ENCODE data around the gene COL2A1.
"Not testable (repeated sequence)": the region's sequence is repeated elsewhere in the genome, so short reads cannot be mapped to it uniquely, and the experiment has no call there.

The COL2A1 gene

GRCh38 chr12:47972895-47973294 lies 31.4 kb downstream of the COL2A1 start:
- DNase-seq, result no peak

- no peak for DNase-seq
These were observed 33.4 kb downstream of the COL2A1 start for GRCh38 chr12:47970843-47971242.

- DNase-seq, result no peak
These were observed 34.4 kb downstream of the COL2A1 start for GRCh38 chr12:47969845-47970244.

- DNase-seq, result no peak
These were observed 36.6 kb downstream of the COL2A1 start for GRCh38 chr12:47967461-47968321.

- DNase-seq, result peak; percentile 3
These were observed 38.7 kb downstream of the COL2A1 start for GRCh38 chr12:47965581-47965980.

GRCh38 chr12:47964106-47964728 lies 40.1 kb downstream of the COL2A1 start:
- peak; percentile 8 for DNase-seq

- peak; percentile 89 for DNase-seq
These were observed 40.8 kb downstream of the COL2A1 start, which contains the start of gene TMEM106C for GRCh38 chr12:47963340-47964040. TSS of gene TMEM106C (plus strand) at chr12:47963596. CDS start at chr12:47964237, 641 bp downstream.

GRCh38 chr12:47962198-47962597 lies 42.1 kb downstream of the COL2A1 start:
- no peak for DNase-seq

GRCh38 chr12:47957671-47958070 lies 46.6 kb downstream of the COL2A1 start:
- not testable (repeated sequence) for DNase-seq

GRCh38 chr12:47955059-47955458 lies 49.2 kb downstream of the COL2A1 start:
- no peak for DNase-seq

- no peak for DNase-seq
These were observed 49.7 kb downstream of the COL2A1 start for GRCh38 chr12:47954467-47955045.

GRCh38 chr12:47954058-47954457 lies 50.2 kb downstream of the COL2A1 start:
- no peak for DNase-seq

GRCh38 chr12:47950856-47951468 lies 53.3 kb downstream of the COL2A1 start:
- no peak for DNase-seq

GRCh38 chr12:47949441-47950341 lies 54.6 kb downstream of the COL2A1 start:
- peak; percentile 65 for DNase-seq

- no peak for DNase-seq
These were observed 56.9 kb downstream of the COL2A1 start for GRCh38 chr12:47947341-47947740.

GRCh38 chr12:47946413-47947323 lies 57.6 kb downstream of the COL2A1 start:
- peak; percentile 38 for DNase-seq

GRCh38 chr12:47945341-47945728 lies 58.9 kb downstream of the COL2A1 start:
- no peak for DNase-seq

GRCh38 chr12:47944685-47945340 lies 59.5 kb downstream of the COL2A1 start:
- DNase-seq, result no peak

- DNase-seq, result no peak
These were observed 60.5 kb downstream of the COL2A1 start for GRCh38 chr12:47943623-47944340.
